Thyroid gland (tissue), 4 donors: ENCODE measurements around the gene SEZ6L.

Source experiments
- POLR2A ChIP-seq, 2 donors: fragments of 450-650 bp; IDR thresholded peaks; one replicate each; pipeline ENCODE4 v1.6.1; 2017; ENCODE audit warnings: antibody characterized with exemption in 2 of 2, mild to moderate bottlenecking in 2 of 2, moderate library complexity in 1 of 2
- TF ChIP-seq, protein P1 (sequence below), 6 experiments: fragments of 200-600 bp in 3 of 6; fragments of 450-650 bp in 3 of 6; sonication (generic) in 3 of 6; IDR thresholded peaks; one replicate each; pipeline ENCODE4 v1.5.1; 2016 to 2019; ENCODE audit warnings: antibody characterized with exemption in 6 of 6, mild to moderate bottlenecking in 2 of 6, inconsistent platforms in 1 of 6, moderate library complexity in 1 of 6

DNA sequence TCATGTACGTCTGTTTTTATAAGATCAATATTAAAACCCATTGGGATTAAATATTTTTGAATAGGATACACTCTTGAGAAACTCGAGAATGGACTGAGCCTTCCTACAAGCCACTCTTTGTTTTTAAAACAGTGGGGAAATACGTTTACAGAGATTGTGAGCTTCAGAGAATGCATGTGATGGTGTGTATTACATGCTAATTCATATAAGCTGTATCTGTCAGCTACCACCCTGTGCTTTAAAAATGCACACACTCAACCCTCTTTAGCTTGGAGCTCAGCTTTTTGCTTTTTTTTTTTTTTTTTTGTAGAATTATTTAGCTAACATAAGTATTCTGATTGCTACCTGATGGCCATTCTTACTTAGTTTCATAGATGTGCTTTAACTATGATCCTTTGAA is 213.5 kb downstream of the SEZ6L start:
- TF ChIP-seq, protein P1, sequence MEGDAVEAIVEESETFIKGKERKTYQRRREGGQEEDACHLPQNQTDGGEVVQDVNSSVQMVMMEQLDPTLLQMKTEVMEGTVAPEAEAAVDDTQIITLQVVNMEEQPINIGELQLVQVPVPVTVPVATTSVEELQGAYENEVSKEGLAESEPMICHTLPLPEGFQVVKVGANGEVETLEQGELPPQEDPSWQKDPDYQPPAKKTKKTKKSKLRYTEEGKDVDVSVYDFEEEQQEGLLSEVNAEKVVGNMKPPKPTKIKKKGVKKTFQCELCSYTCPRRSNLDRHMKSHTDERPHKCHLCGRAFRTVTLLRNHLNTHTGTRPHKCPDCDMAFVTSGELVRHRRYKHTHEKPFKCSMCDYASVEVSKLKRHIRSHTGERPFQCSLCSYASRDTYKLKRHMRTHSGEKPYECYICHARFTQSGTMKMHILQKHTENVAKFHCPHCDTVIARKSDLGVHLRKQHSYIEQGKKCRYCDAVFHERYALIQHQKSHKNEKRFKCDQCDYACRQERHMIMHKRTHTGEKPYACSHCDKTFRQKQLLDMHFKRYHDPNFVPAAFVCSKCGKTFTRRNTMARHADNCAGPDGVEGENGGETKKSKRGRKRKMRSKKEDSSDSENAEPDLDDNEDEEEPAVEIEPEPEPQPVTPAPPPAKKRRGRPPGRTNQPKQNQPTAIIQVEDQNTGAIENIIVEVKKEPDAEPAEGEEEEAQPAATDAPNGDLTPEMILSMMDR (IDR thresholded peaks at IDR 0.05) = no peak
- no peak for TF ChIP-seq POLR2A (IDR thresholded peaks at IDR 0.05)
